HG03175 (cell line): ENCODE measurements around the gene STX11.
A peak's percentile ranks its signal among the peaks of the same experiment; 100 is the strongest.

Experiments used
- ATAC-seq: cut with Tn5 transposase; IDR thresholded peaks from one replicate; pipeline ENCODE4 v1.9.1; 2021; ENCODE audit warnings: mild to moderate bottlenecking, moderate library complexity; ENCODE audit not compliant: unreplicated experiment

Gene STX11

GRCh38 chr6:144213315-144213714, 63.0 kb downstream of the STX11 start:
- no peak for ATAC-seq

- ATAC-seq = no peak
Observed at GRCh38 chr6:144214029-144214428, 63.7 kb downstream of the STX11 start.

- ATAC-seq = no peak
Observed at GRCh38 chr6:144214622-144215401, 64.5 kb downstream of the STX11 start.

GRCh38 chr6:144215402-144215931, 65.2 kb downstream of the STX11 start:
- ATAC-seq = peak; percentile 6

- ATAC-seq = peak; percentile 92
Observed at GRCh38 chr6:144215932-144216667, 65.8 kb downstream of the STX11 start.

GRCh38 chr6:144216668-144217218, 66.4 kb downstream of the STX11 start:
- peak; percentile 44 for ATAC-seq

- ATAC-seq = no peak
Observed at GRCh38 chr6:144217264-144217663, 66.9 kb downstream of the STX11 start.

- no peak for ATAC-seq
Observed at GRCh38 chr6:144217797-144218196, 67.5 kb downstream of the STX11 start.

GRCh38 chr6:144219056-144219685, 68.9 kb downstream of the STX11 start:
- ATAC-seq = no peak

GRCh38 chr6:144220031-144220790, 69.9 kb downstream of the STX11 start:
- no peak for ATAC-seq

- ATAC-seq = no peak
Observed at GRCh38 chr6:144223686-144224085, 73.4 kb downstream of the STX11 start.

- no peak for ATAC-seq
Observed at GRCh38 chr6:144231721-144232120, 81.4 kb downstream of the STX11 start.

- ATAC-seq = no peak
Observed at GRCh38 chr6:144232176-144232831, 82.0 kb downstream of the STX11 start.

- no peak for ATAC-seq
Observed at GRCh38 chr6:144232832-144233230, 82.5 kb downstream of the STX11 start.

GRCh38 chr6:144234399-144234798, 84.1 kb downstream of the STX11 start:
- no peak for ATAC-seq

GRCh38 chr6:144234935-144235334, 84.6 kb downstream of the STX11 start:
- ATAC-seq = no peak
